Coronary artery (tissue), 2 donors: ENCODE measurements around the gene SMARCA2.

Experiments used
- DNase-seq: peaks from one replicate; pipeline ENCODE4 v3.0.0-alpha.2; 2017; ENCODE audit warnings: low spot score
- H3K27ac ChIP-seq, 2 donors: fragments of 200-600 bp; sonication (generic); one replicate each; pipeline ENCODE4 v1.5.1; 2016 to 2019
- H3K4me3 ChIP-seq: fragments of 200-600 bp; sonication (generic); 2 replicates; pipeline ENCODE4 v1.5.1; 2016; ENCODE audit warnings: mild to moderate bottlenecking, moderate library complexity
- CTCF ChIP-seq: fragments of 200-600 bp; sonication (generic); IDR thresholded peaks from one replicate; pipeline ENCODE4 v1.5.1; 2019; ENCODE audit warnings: antibody characterized with exemption

SMARCA2 gene

DNA sequence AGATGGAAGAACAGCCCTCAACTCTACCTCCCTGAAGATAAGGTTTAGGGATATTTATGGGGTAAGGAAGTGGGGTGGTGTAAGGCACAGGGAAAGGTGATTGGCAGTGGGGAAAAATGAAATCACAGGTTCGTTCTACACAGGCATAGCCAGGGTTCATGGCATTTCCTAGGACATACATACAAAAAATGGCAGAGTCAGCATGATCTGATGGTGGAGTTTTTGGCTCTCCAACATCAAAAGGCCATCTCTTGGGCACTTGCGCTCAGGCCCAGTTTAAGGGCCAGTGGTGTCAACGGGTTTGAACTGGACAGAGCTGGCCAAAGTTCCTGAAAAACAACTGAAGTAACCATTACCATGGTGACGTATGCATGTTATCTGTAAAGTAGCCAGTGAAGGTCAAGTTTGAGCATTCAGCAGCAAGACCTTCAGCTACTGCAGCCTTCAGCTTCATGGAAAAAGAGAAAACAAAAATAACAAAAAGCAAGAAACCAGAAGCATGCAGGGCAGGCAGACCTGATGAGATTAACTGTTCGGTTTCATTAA is 92.8 kb downstream of the SMARCA2 start:
- Histone ChIP-seq H3K4me3 (no peak overlapping the region), H3K27ac (no peak overlapping the region)
- DNase-seq = no peak
- no peak for TF ChIP-seq CTCF

DNA sequence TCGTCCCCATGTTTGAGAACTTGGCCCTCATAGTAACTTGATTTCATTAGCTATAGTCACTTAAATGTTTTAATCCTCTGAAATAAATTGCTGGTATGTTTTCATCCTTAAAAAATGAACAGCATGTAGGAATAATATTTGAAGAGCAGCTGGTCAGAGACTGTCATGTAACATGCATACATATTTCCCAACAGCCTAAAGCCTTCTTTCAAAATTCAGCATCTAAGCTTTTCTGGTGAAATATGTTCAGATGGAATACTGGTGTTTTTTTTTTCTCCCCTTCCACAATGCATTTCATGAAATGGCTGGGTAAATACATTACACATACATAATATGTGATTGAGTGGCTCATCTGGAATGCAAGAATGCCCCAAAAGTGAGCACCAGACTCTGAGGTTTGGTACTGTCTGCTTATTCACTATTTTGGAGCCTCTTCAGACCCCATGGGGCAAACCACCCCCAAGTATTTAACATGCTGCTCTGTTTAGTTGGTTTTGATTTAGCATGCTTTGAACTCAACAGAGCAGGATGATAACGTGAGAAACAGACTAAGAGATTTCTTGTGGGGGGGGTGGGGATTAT is 94.0 kb downstream of the SMARCA2 start:
- TF ChIP-seq CTCF = no peak
- H3K4me3 ChIP-seq = no peak overlapping the region
- H3K27ac ChIP-seq = no peak overlapping the region
- DNase-seq = no peak

DNA sequence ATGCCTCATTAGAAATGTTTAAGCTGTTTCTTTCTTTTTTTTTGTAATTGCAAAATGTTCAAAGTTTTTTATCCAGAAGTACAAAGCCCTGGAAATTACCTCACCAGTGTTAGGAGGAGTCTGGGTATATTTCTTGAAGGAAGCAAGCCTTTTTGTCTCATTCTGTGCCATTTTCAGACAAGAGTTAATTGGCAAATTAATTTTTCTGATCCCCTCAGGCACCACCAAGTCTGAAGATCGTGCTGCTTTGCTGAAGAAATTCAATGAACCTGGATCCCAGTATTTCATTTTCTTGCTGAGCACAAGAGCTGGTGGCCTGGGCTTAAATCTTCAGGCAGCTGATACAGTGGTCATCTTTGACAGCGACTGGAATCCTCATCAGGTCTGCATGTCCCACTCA is 94.9 kb downstream of the SMARCA2 start:
- DNase-seq = no peak
- Histone ChIP-seq H3K27ac (no peak overlapping the region), H3K4me3 (no peak overlapping the region)
- TF ChIP-seq CTCF = no peak

GRCh38 chr9:2116073-2116472 is 100.9 kb downstream of the SMARCA2 start:
- no peak overlapping the region for H3K4me3 ChIP-seq
- no peak for DNase-seq
- TF ChIP-seq CTCF = no peak
- no peak overlapping the region for H3K27ac ChIP-seq

DNA sequence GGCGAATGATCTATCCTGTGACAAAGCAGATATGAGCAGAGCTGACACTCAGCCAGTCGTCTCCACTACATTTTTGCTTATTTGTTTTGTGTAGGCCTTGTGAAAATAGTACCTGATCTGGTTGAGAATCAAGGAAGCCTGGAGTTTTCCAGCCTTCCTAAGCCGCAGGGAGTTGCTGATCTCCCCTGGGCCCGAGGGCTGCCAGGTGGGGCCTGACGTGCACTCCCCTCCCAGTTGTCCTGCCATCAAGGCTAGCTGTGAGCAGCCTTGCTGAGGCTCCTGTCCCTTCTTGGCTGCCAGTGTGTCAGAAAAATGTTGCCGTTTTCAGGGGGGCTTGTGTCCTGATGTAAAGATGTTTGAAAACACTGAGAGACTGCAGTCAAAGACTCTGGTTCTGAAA is 102.4 kb downstream of the SMARCA2 start:
- DNase-seq = no peak
- no peak for TF ChIP-seq CTCF
- H3K4me3 ChIP-seq = no peak overlapping the region
- peak overlapping the region; percentile 40 to 67 for H3K27ac ChIP-seq

- H3K4me3 ChIP-seq = no peak overlapping the region
- peak overlapping the region; percentile 40 to 83 for H3K27ac ChIP-seq
- no peak for TF ChIP-seq CTCF
- DNase-seq = peak; percentile 79
Measured at GRCh38 chr9:2119566-2119965, 104.4 kb downstream of the SMARCA2 start.

DNA sequence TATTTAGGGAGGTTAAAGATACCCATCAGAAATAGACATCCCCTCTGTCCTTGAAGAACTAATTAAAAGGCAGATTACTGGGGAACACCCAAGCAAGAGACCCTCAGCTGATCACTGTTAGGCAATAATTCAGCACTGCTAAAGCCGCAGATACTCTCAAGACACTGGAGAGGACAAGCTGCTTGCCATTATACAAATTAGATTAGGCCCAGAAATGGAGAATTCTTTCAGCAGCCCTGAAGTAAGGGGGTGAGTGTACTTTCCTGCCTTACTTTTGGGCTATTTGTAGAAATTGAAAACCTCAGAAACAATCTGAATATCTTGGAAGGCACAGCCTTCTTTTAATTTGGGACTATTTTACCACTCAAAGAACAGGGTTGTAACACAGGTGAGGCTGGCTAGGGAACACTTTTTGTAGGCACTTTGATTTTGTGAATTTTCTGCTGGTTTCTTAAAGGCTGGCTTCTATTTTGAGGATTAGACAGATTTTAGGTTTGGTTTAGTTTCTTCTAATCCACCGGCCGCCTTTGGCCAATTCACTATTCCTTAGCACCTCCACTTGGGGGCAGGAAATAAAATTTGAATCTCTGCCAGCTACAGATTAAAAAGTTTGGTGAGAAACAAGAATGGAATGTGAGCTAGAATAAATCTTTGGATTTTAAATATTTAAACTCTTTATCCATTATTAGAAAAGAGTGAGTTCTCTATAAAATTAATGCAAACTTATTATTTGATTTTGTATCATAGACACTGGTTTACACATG is 106.0 kb downstream of the SMARCA2 start:
- no peak for TF ChIP-seq CTCF
- no peak overlapping the region for H3K4me3 ChIP-seq
- DNase-seq = no peak
- H3K27ac ChIP-seq = peak overlapping the region; percentile 62 to 83
